CMK (cell line): ENCODE results near the gene CDH23.
A peak's percentile ranks its signal among the peaks of the same experiment; 100 is the strongest.

Experiments
- DNase-seq: peaks from one replicate; pipeline ENCODE4 v3.0.0-alpha.2; 2010; ENCODE audit warnings: low read depth

CDH23 gene

DNA sequence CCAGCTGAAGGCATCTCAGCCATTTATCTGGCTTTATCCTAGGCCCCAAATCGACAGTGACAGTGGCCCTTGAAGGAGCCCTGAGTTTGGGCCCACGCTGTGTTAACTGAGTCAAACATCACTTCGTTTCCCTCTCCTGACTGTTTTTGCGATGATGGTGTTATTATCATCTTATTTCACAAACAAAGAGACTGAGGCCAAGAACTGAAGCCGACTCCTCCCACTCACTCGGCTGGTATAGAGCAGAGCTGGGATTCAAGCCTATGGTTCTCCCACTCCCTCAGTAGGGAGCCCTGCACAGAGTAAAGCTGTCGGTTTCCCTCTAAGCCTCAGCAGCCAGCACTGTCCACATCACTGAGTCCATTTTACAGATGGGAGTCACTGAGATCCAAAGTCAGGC, 141.0 kb downstream of the CDH23 start:
- no peak for DNase-seq

DNA sequence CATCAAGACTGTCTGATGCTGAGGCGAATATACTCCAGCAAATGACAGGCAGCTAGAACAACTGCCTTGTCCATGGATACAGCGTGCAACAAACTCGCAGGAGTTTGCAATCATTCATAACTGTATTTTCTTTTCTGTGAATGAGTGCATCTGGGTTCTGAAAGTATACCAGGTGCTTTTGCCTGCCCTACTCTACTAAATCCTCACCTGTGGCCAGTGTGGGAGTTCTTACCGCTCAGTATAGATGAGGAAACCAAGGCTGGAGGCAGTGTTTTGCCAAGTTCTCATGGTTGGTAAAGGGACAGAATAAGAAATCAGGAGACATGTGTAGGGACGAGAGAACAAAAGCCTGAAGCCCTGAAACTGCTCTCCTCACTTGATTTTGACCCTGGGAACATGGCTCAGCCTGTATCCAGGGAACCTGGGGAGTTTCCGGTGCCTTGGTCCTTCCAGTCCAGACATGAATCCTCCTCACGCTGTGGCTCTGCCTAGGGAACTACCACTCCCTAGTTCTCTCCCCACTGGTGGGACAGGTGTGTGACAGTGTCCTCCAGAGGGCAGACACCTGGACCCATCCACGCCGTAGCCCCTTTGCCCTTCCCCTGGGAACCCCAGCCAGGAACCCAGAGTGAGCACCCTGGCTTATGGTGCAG, 142.0 kb downstream of the CDH23 start:
- no peak for DNase-seq

DNA sequence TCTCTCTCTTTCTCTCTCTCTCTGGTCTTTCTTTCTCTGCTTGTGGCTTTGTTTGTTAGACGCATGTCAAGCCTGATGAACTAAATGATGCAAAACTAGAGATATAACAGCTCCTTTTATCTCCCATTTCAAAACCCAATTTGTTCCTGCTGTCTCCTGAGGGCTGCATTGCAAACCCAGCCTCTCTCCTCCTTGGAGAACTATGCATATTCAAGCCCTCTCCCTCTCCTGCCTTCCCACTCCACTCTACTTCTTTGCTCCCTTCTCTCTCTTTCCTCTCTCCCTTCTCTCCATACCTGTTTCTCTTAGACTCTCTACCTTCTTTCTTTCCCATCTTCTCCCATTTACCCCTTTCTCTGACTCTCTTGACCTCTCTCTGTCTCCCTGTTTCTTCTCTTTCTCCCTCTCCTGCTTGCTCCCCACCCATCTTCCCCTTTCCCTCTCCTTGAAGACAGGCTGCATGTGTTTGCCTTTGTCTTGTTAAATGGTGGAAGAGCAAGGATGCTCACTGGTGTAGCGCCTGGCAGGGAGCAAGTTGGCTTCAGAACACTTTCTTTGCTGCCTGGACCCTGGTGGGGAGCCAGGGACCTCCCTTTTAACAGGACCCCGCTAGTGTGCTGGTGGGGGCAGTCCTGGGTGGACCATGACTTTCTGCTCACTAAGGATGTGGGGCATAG, 142.9 kb downstream of the CDH23 start:
- DNase-seq: no peak

DNA sequence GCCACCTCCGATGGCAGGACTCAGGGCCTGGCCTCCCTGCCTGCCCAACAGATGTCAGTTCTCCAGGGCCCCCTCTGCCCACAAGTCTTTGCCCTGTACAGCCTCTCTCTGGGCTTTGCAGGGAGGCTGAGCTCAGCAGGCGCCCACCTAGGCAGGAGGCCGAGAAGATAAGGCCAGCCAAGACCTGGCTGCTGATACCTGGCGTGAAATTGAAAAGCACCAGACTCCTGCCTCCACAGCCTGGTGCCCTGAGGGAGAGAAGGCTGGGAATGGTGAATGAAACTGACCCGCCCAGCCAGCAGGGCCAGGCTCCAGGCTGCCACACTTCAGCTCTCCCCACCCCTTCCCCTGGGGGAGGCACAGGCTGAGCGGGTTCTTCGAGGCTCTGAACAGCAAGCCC, 145.8 kb downstream of the CDH23 start:
- no peak for DNase-seq

DNA sequence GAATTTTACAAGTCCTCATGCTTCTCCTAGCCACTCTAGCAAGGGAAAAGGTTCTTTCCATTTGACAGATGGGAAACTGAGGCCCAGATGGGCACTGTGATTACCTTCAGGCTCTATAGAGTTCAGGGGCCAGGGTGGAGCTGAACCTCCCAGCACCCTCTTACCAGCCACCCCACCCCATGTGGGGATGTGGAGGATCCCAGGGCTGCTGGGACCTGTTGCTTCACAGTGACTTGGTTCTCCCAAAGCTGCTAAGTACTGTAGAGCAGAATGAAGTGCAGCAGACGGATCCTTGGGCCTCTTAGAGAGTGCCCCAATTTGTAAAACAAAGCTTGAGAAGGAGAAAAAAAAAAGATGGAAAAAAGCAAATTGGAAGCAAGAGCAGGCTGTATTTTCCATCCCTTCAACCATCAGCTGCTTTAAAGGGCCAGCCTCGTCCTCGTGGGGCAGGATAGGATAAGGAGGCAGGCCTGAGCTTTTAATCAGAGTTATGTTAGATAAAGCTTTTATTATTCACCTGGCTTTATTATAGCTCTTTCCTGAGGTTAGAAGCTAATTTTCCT, 147.0 kb downstream of the CDH23 start:
- no peak for DNase-seq

DNA sequence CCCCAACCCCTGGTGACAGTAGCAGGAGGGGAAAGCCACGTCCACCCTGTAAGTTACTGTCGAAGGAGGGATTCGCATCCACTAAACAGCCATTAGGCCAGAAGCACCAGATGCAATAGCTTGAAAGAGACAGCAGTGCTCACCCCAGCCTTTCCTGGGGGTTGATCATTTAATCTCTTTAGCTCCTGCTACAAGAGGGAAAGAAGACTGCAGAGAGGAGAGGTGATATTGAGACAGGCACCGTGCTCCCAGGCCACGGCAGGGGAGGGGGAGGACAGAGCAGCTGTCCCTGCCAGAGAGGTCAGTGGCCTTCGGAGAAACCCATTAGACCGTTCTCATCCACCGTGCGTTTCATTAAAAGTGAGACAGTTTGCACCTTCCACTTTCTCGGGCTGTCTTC, 148.3 kb downstream of the CDH23 start:
- no peak for DNase-seq

DNA sequence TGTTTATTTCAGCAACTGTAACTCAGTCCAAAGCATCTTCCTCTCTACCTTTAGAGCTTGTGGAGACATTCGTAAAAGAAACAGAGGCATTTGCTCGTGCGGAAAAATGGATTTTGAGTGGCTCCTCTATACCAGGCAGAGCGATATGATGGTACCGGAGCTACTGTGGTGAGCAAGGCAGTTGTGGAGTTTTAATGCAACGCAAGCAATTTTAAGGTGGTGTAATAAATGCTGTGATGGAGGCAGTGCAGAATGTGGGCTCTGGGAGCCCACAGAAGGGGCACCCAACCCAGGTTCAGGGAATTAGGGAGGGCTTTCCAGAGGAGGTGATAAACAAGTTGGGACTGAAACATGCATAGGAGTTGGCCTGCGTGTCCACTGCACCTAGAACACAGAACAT, 149.5 kb downstream of the CDH23 start:
- DNase-seq: no peak

DNA sequence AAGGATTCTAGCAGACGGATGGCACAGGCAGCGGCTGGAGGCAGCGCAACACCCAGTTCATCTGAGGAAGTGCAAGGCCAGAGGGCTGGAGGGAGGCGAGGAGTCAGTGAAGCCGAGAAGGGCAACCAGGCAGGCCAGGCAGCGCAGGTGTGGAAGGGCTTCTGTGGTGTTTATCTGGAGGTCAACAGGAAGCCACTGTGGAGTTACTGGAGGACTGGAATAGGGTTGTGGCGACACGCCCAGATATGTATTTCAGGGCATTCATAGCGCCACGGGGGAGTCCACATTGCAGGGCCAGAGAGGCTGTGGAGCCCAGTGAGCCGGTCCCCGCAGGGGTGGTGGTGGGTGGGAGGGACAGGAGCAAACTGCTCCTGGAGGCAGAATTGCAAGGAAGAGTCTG, 150.6 kb downstream of the CDH23 start:
- DNase-seq: no peak

DNA sequence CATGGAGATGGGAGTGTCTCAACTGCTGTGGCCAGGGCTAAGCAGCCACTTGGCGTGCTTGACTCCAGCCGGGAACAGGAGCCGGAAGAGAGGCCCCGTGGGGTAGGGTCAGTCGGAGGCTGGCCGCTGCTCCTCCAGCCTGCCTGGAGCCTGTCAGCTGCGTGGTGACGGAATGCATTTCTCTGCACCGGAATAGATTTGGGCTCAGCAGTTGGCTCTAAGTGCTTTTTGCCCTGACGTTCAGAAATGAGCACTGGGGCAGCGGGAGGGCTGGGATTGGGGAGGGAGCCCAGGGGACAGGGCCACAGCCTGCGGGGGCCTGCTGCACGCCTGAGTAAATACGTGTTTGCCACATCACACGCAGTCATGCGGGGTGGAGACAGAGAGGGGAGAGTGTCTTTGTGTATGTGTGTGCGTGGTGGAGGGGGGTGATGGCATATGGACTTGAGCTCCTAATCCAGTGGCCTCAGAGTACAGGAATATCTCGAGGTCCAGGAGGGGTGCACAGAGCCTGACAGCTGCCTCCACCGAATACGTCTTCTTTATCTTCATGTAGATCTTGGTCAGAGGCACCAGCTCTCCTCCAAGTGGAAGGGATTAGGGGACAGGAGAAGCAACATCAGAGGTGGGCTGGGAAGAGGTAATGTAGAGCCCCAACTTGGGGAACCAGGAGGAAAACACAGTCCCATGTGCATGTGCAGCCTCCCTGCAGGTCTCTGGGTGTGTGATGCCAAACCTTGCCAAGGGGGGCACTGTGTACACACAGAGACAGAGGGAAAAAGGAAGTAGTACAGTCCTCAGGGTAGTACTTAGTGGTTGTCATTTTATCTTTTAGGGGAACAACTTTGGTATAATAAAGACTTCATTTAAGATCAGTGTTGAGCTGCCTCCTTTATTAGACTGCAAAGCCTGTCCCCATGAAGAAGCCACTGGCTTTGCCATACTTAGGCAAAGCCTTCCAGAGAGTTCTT, 151.4 kb downstream of the CDH23 start:
- peak; percentile 52 for DNase-seq

DNA sequence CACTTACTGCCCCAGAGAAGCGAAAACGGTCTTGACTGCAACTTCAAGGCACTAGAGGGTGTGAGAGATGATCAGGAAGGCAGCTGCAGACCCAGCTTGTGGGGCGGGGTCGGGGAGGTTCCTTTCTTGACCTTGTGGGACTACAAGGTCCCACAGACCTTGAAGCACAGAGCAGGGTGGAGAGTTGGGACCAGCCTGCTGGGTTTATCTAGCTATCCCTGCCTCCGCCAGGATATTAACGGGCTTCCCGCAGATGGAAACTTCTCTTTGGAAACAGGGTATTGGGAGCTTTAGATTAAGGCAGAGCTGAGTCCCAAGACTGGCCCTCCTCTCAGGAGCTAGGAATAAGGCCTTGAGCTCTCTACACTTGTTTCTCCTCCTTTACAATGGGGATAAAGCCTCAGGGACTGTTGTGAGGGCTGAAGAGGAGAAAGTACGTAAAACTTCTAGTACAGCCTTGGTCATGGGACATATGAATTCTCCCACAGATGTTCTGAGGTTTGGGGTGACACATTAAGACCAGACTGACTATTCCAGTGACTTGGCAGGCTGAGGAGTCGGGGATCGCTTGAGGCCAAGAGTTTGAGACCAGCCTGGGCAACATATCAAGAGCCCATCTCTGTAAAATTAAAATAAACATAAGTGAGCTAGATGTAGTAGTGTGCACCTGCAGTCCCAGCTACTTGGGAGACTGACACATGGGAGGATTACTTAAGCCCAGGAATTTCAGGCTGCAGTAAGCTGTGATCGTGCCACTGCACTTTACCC, 153.2 kb downstream of the CDH23 start:
- DNase-seq: no peak

DNA sequence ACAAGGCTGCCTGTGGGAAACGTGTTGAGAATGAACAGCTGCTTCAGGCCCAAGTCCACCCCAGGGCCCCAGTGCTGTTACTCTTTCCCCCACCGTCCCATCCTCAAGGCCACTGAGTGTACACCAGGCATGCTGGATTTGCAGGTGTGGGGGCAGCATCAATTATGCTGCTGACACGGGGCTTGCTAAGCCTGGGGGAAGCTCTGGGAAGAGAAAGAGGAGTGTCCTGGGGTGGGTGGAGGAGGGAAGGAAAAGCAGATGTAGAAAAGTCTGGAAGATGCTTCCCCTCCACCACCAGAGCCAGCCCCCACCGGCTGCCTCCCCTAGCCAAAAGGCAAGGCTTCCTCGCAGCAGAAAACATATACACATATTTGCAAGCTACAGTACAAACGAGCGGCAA, 153.9 kb downstream of the CDH23 start:
- no peak for DNase-seq

DNA sequence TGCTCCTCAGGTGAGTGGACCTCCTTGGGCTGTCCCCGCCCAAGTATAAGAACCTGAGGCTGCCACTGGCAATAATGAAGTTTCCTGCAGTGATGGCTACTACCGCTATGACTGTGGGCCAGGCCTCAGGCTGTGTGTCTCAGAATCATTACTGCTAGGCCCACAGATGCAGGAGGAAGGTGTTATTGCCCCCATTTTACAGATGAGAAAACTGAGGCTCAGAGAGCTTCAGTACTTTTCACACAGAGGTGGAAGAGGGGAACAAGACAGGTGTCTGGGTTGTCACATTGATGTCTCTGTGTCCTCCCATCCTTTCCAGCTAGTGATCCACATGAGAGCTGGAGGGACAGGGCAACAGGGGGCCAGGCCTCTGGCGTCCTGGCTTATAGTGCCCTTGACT, 155.2 kb downstream of the CDH23 start:
- DNase-seq: no peak

DNA sequence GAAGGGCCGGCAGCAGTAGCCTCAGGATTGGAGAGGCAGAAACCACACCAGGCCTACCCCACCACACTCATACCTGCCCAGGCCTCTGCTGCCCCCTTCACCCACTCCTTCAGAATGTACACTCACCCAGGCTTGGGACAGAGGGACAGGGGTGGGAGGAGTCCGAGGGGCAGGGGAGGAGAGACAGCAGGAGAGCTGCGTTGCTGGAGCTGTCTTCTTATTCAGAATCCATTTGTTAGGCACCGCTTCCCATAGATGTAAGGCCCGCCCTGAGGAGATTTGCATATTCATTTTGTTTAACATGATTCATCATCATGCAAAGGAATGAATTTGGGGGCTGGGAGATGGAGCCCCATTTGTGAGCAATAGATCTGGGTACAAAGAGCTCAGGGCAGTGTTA, 156.7 kb downstream of the CDH23 start:
- no peak for DNase-seq

DNA sequence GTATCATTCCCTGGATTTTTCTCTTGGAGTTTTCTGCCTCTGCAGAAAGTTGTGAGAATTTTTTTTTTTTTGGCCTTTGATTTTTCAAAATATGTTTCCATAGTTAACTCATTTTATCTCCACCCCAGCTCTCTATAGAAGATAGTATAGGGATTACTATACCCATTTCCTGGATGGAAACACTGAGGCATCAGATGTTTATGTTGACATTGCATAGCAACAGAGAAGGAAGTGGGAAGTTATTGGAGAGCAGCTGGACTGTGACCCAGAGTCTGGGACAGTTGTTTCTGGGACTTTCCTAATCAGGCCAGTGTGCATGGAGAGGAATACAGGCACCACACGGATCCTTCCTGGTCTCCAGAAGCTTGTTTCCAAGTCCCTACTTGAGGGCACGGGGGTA, 158.0 kb downstream of the CDH23 start:
- DNase-seq: no peak

DNA sequence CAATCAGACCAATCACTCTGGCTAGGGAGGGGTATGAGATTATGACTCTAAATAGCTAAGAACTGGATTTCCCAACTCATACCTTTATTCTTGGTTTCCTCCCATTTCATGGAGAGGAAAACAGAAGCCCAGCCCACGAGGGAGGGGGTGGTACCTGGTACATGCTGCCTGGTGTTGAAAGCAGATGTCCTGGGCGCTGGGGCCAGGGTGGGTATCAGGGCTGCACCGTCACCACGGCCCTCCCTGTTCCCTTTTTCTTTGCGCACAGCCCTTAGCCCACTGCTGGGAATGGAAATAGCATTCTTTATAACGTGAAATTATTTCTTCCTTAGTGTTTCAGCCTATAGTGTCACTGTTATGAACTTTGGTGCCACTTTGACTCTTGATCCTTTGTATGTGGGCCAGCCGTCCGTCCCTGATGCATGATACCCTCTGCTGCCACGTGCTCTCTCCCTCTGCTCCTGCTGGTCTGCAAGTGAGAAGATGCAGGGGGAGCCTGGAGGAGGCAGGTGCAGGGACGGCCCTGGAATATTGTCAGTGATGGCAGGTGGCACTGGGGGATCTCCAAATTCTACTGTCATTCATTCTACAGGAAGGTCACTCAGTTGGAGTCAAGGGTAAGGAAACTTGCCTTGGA, 158.5 kb downstream of the CDH23 start:
- DNase-seq: no peak

DNA sequence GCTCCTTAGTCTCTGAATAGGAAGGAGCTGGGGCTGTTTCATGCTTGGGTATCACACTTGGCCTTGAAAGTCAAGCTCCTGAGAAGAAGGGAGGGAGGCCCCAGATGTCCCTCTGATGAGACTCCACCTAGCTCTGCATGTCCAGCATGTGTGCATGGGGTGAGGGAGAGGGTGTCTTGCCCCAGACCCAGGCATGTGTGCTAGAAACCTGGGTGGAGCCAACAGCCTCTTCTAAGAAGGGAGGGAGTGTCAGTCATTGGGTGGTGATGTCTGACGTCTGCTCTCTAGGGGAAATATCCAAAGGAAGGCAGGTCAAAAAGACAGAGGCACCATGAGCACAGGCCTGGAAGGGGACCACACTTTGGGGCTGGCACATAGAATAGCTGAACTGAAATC, 159.0 kb downstream of the CDH23 start:
- no peak for DNase-seq

DNA sequence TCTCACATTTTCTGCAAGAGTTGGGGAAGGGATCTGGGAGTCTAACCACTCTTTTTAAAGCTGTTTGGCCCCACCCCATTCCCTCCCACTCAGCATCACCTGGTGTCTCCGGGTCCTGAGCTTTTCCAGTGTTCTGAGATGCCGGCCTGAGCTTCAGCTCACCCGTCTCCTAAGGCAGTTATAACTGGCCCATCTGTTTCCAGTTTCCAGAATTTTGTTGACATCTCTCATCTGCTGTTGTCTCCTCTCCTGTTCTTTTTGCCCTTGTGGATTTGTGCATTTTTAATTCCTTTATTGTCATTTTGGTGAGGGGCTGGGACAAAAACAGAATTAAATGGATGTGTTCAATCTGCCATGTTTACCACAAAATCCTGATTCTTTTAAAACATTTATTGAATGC, 162.3 kb downstream of the CDH23 start:
- no peak for DNase-seq

DNA sequence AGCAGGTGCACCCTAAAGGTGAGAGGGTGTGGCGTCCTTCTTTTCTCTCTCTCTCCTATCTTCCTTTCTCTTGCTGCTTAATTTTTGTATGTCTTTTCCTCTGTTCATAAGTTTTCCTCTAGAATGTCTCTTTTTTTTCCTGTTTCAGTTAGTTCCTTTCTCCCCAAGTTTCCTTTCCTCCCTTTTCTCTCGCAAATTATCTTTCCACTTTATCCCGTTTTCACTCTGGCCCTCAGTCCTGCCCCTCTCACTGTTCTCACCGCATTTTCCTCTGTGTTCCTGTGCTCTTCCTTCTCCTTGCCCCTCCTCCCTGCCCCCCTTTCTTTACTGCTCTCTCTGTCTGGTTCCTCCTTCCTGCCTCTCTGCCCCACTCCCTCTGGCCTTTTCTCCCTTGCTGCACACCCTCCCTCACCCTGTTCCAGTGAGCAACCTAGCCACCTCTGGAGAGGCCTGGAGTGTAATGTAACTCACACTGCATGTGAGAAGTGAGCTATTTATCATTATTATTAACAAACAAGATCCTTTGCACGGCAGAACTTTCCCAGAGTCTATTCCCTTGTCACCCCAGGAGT, 164.4 kb downstream of the CDH23 start:
- DNase-seq: no peak

DNA sequence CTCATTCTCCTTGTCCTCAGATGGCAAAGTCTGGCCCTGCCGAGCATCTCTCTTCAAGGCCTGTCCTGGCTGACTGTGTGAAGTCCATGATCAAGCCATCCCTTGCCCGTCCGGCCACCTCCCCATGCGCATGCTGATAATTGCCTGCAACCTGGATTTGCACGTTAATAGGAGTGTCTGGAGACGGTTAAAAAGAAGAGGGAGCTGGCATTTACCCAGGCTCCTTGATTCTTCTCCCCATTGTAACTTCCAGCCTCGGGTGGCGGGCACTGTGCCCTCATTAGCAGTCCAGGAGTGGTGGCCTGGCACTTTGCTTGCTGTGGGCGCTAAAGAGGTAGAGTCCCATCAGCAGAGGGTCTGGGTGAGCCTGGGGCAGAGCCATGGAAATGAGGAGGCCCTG, 165.5 kb downstream of the CDH23 start:
- no peak for DNase-seq

DNA sequence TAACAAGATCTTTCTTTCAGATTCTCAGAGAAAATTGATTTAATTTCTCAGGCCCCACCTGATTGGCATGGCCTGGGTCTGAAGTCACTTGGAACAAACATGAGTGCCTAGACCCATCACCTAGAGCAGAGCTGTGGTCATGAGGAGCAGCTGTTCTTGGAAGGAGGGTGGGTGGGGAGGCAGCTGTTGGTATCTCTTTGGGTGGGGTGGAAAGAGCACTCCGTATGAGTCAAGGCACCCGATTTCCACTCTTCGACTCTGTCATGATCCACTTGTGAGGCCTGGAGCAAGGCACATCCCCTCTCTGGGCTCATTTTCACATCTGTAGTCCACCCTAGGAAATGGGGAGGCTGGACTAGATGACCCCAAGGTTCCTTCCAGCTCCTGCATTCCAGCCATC, 166.2 kb downstream of the CDH23 start:
- no peak for DNase-seq

DNA sequence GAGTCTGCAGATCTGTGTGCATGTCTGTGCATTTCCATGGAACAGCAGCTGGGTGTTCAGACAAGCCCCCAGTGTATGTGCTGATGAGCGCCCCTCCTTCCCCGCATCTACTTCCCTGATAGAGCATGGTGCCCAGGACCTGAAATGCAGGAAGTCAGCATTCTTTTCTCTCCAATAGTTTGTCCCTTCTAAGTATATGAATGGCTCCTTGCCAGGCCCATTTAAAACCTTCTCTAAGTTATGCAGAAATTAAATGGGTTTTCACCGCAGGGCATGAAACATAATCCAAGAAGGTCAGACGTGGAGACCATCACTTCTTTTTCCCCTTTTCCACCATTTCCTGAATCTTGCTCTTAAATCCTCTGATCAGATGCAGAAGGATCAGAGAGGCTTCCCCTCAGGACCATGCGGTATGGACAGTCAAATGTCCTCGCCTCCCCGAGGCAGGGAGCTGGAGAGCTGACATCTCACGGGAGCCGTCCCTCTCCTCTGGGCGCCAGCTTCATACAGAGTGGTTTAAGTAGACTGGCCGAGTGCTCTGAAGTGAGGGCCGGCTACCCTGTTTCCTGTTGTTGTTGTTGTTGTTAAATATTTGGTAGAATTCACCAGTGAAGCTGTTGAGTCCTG, 167.6 kb downstream of the CDH23 start:
- no peak for DNase-seq
